ENCODE data around the gene C6orf136.

Gene C6orf136

DNA sequence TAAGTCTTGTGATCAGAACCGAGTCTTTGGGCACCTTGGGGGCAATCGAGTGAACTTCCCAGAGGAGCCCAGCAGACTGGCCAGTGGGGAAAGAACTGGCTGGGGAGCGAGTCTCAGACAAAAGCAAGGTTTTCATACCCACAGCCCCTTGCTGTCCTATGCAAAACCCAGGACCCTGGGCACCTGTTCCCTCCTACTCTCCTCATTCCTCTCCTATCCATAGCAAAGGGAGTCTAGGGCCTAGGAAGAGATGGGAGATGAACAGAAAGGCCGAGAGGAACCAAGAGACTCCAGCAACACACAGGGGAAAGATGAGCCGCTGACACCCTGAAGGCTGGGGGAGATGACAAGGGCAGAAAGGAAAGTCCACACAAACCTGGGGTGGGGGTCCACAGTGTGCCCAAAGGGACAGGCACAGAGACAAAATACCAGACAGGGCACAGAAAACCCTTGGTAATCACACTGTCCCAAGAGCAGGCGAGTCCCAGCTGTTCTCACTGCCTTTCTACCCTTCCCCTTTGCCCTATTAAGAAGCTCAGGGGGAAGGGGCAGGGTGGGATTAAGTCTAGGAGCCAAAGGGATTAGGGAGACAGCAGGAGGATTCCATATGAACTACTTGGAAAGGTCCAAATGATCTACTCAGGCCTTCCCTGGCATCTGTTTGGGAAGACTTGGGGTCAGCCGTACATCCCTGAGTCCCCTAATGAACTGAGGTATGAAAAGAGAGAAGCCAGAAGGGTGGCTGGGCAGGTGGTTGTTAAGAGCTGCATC, 33.0 kb downstream of the C6orf136 start:
- TF ChIP-seq POLR2AphosphoS5 (IDR thresholded peaks at IDR 0.05; ENCODE audit: low read depth, low read length) (no peak), SIN3A (IDR thresholded peaks at IDR 0.05; ENCODE audit: borderline replicate concordance, insufficient read depth, low read length) (no peak), TAF1 (IDR thresholded peaks at IDR 0.05; ENCODE audit: borderline replicate concordance, insufficient read depth, low read length) (no peak), FOXP2 (optimal IDR thresholded peaks at IDR 0.05; ENCODE audit: borderline replicate concordance, extremely low read depth, extremely low read length, insufficient read depth) (no peak)

DNA sequence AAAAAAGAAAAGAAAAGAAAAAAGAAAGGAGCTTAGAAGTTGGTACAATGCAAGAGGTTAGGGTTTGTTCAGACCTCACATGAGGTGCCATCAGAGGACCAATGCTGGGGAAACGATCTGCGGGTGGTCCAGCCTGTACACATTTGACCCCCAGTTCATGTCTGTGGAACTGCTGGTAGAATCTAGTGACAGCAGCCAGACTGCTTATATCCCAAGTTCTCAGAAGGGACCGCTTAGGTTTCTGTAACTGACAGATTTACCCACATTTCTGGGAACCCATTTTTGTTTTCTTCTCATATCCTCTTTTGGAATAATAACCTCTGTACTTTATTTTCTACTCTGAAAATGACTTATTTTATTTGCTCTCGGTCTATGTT, 34.8 kb downstream of the C6orf136 start:
- TF ChIP-seq, protein P1, sequence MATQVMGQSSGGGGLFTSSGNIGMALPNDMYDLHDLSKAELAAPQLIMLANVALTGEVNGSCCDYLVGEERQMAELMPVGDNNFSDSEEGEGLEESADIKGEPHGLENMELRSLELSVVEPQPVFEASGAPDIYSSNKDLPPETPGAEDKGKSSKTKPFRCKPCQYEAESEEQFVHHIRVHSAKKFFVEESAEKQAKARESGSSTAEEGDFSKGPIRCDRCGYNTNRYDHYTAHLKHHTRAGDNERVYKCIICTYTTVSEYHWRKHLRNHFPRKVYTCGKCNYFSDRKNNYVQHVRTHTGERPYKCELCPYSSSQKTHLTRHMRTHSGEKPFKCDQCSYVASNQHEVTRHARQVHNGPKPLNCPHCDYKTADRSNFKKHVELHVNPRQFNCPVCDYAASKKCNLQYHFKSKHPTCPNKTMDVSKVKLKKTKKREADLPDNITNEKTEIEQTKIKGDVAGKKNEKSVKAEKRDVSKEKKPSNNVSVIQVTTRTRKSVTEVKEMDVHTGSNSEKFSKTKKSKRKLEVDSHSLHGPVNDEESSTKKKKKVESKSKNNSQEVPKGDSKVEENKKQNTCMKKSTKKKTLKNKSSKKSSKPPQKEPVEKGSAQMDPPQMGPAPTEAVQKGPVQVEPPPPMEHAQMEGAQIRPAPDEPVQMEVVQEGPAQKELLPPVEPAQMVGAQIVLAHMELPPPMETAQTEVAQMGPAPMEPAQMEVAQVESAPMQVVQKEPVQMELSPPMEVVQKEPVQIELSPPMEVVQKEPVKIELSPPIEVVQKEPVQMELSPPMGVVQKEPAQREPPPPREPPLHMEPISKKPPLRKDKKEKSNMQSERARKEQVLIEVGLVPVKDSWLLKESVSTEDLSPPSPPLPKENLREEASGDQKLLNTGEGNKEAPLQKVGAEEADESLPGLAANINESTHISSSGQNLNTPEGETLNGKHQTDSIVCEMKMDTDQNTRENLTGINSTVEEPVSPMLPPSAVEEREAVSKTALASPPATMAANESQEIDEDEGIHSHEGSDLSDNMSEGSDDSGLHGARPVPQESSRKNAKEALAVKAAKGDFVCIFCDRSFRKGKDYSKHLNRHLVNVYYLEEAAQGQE (IDR thresholded peaks at IDR 0.05; ENCODE audit: insufficient read depth in 1 of 2, low read depth in 2 of 2, low read length in 2 of 2): no peak
- no peak for TF ChIP-seq POLR2AphosphoS5 (IDR thresholded peaks at IDR 0.05; ENCODE audit: low read depth, low read length)
- no peak for TF ChIP-seq FOXP2 (optimal IDR thresholded peaks at IDR 0.05; ENCODE audit: borderline replicate concordance, extremely low read depth, extremely low read length, insufficient read depth)
- TF ChIP-seq SIN3A (IDR thresholded peaks at IDR 0.05; ENCODE audit: borderline replicate concordance, insufficient read depth, low read length): no peak
- TF ChIP-seq TAF1 (IDR thresholded peaks at IDR 0.05; ENCODE audit: borderline replicate concordance, insufficient read depth, low read length): no peak

DNA sequence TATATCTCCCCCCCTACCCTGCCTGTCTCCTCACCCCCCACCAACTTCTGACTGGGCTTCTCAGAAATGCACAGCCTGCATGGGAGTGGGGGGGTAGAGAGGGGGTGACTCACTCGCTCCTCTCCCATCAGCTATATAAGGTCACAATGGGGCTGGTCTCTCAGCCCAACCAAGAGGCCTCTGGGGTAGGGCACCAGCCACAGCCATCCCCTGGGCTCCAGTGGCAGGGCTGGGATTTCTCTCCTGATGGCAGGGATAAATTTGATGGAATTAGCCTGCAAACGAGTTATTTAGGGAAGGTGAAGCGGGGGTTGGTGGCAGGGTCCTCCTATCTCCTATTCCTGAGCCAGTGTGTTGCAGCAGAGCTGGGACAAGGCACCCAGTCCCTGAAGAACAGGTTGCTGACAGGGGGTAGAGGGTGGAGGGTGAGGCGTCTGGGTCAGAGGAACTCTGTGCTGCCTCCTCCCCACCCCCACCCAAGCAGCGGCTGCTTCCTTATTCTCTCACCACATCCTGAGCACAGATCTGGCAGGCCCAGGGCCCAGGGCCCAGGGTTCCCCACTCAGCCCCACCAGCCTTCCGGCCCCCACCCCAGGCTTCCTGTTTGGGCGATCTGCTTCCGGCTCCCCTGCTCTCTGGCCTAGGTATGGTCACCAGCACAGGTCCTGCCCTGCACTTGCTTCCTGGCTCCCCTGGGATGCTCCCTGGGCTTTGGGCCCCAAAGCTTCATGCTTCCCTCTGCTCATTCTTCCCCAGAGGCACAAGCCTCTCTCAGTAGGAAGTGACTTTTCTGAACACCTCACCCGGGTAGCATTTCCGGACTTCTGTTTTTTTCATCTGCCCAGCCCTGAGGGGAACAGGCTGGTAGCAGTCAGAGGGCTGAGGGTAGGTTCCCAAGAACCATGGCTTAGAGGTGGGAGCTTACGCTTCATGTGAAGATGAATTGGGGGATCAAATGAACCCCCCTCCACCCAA, 35.5 kb downstream of the C6orf136 start:
- TF ChIP-seq, protein P1 (IDR thresholded peaks at IDR 0.05; ENCODE audit: insufficient read depth in 1 of 2, low read depth in 2 of 2, low read length in 2 of 2): no peak
- TF ChIP-seq TAF1 (IDR thresholded peaks at IDR 0.05; ENCODE audit: borderline replicate concordance, insufficient read depth, low read length) (0 out of 2 replicates have a peak, but pooled peaks have one; percentile 43), POLR2AphosphoS5 (IDR thresholded peaks at IDR 0.05; ENCODE audit: low read depth, low read length) (peak; percentile 59), FOXP2 (optimal IDR thresholded peaks at IDR 0.05; ENCODE audit: borderline replicate concordance, extremely low read depth, extremely low read length, insufficient read depth) (no peak)

DNA sequence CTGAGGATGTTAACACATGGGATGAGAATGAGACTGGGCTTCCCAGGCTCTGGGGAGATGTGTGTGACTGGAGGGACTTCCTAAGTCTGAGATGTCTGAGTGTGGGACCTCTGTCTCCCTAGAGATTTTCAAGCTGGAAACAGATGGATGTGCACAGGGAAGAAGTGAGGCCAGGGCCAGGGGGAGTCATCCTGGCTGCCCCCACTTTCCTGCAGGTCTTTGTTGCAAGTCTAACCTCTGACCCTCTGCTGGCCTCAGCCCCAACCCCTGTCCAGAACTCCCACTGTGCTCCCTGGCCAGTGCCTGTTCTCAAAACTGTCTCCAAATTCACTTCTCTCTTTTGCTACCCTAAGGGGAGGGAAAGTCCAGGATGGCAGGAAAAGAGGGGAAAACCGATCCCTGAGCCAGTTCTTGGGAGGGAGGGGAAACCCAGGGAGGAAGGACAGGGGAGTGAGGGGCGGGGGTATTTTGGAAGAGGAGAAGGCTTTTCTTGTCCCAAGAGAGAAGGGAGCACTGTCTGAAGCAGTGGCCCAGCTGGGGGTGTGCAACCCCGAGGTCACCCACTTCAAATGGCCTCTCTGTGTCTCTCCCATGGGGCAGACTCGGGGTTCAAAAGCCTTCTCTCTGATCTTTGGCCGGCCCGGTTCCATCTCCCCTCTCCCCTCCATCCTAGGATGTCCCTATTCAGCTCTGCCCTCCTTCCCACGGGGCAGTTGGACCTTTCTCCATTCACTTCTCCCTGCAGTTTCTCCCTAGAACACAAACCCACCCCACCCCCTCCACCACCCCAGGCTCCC, 36.4 kb downstream of the C6orf136 start:
- no peak for TF ChIP-seq TAF1 (IDR thresholded peaks at IDR 0.05; ENCODE audit: borderline replicate concordance, insufficient read depth, low read length)
- TF ChIP-seq, protein P1 (IDR thresholded peaks at IDR 0.05; ENCODE audit: insufficient read depth in 1 of 2, low read depth in 2 of 2, low read length in 2 of 2): no peak
- TF ChIP-seq SIN3A (IDR thresholded peaks at IDR 0.05; ENCODE audit: borderline replicate concordance, insufficient read depth, low read length): no peak
- no peak for TF ChIP-seq FOXP2 (optimal IDR thresholded peaks at IDR 0.05; ENCODE audit: borderline replicate concordance, extremely low read depth, extremely low read length, insufficient read depth)
- TF ChIP-seq POLR2AphosphoS5 (IDR thresholded peaks at IDR 0.05; ENCODE audit: low read depth, low read length): no peak; the same call in 1 of the 2 replicates

DNA sequence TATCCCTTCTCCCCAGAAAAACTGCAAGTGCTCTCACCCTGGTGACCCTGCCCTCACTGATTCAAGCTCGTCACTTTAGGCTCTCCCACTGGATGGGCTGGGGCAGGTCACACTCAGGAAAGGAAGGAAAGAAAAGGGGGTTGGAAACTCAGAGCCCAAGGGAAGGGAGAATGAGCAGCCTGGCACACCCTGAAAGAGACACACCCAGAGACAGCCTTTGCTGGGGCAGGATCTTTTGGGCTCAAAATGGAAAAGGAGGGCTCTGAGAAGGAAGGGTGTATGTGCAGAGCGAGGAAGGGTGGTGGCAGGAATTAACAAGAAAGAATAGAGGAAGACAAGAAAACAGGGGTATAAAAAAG, 37.0 kb downstream of the C6orf136 start:
- no peak; the same call in 1 of the 2 replicates for TF ChIP-seq POLR2AphosphoS5 (IDR thresholded peaks at IDR 0.05; ENCODE audit: low read depth, low read length)
- TF ChIP-seq, protein P1 (IDR thresholded peaks at IDR 0.05; ENCODE audit: insufficient read depth in 1 of 2, low read depth in 2 of 2, low read length in 2 of 2): no peak
- TF ChIP-seq FOXP2 (optimal IDR thresholded peaks at IDR 0.05; ENCODE audit: borderline replicate concordance, extremely low read depth, extremely low read length, insufficient read depth): no peak
- no peak for TF ChIP-seq TAF1 (IDR thresholded peaks at IDR 0.05; ENCODE audit: borderline replicate concordance, insufficient read depth, low read length)
- no peak for TF ChIP-seq SIN3A (IDR thresholded peaks at IDR 0.05; ENCODE audit: borderline replicate concordance, insufficient read depth, low read length)

Measured in PFSK-1 (cell line).